CD8-positive, alpha-beta memory T cell (primary cell): ENCODE results near the gene DMRTC2. TPM values are rescaled to one million over a fixed set of nuclear protein-coding genes. Genes with fewer than 3 reads are reported as not detected.
A peak's percentile ranks its signal among the peaks of the same experiment; 100 is the strongest.

Experiments
- CTCF ChIA-PET: fragments of 350-600 bp; sonication (Branson Sonifier 250); formaldehyde crosslinking; loops from one replicate; lab custom pipeline; 2021; ENCODE audit warnings: antibody characterized with exemption; lab: Charles Lee
- POLR2A ChIA-PET: fragments of 350-600 bp; sonication (Branson Sonifier 250); formaldehyde crosslinking; loops from one replicate; lab custom pipeline; 2021; ENCODE audit warnings: antibody characterized with exemption; lab: Charles Lee
- DNase-seq, 5 donors: peaks; one replicate each; pipeline versions ENCODE4 v3.0.0 to v3.0.0-alpha.2; 2020 to 2022; ENCODE audit warnings: mixed read lengths in 1 of 5
- H3K27ac ChIP-seq: one replicate; pipeline ENCODE4 v1.7.0; 2013; ENCODE audit warnings: low read depth, mild to moderate bottlenecking, low read length, moderate library complexity
- H3K27me3 ChIP-seq: 2 replicates; pipeline ENCODE4 v1.7.0; 2013; ENCODE audit warnings: low read length, mild to moderate bottlenecking; ENCODE audit not compliant: insufficient read depth, poor library complexity, severe bottlenecking
- H3K36me3 ChIP-seq: 2 replicates; pipeline ENCODE4 v1.7.0; 2013; ENCODE audit warnings: mild to moderate bottlenecking, low read length, moderate library complexity; ENCODE audit not compliant: insufficient read depth
- H3K4me1 ChIP-seq: 2 replicates; pipeline ENCODE4 v1.7.0; 2013; ENCODE audit warnings: mild to moderate bottlenecking, low read length, moderate library complexity; ENCODE audit not compliant: insufficient read depth
- H3K4me3 ChIP-seq: 2 replicates; pipeline ENCODE4 v1.7.0; 2013; ENCODE audit warnings: mild to moderate bottlenecking, low read length
- H3K9me3 ChIP-seq: 2 replicates; pipeline ENCODE4 v1.7.0; 2013; ENCODE audit warnings: mild to moderate bottlenecking, low read length
- H3K27ac Mint-ChIP-seq, 8 donors: one replicate each; pipeline ENCODE4 v1.8.0; 2020 to 2021; ENCODE audit warnings: mixed read lengths in 8 of 8, mild to moderate bottlenecking in 6 of 8, inconsistent platforms in 3 of 8, moderate library complexity in 3 of 8
- H3K27me3 Mint-ChIP-seq, 2 donors: one replicate each; pipeline ENCODE4 v1.8.0; 2020 to 2021; ENCODE audit warnings: mixed read lengths in 2 of 2, mild to moderate bottlenecking in 1 of 2, moderate library complexity in 1 of 2
- H3K36me3 Mint-ChIP-seq, 3 donors: one replicate each; pipeline ENCODE4 v1.8.0; 2020 to 2021; ENCODE audit warnings: mixed read lengths in 3 of 3, inconsistent platforms in 1 of 3, mild to moderate bottlenecking in 1 of 3
- H3K4me1 Mint-ChIP-seq, 3 donors: one replicate each; pipeline ENCODE4 v1.8.0; 2020 to 2021; ENCODE audit warnings: mixed read lengths in 3 of 3, inconsistent platforms in 1 of 3, mild to moderate bottlenecking in 1 of 3
- H3K4me3 Mint-ChIP-seq, 7 donors: one replicate each; pipeline ENCODE4 v1.8.0; 2020 to 2021; ENCODE audit warnings: mixed read lengths in 7 of 7, mild to moderate bottlenecking in 6 of 7, moderate library complexity in 4 of 7, inconsistent platforms in 2 of 7
- H3K9me3 Mint-ChIP-seq, 5 donors: one replicate each; pipeline ENCODE4 v1.8.0; 2020 to 2022; ENCODE audit warnings: mixed read lengths in 5 of 5, mild to moderate bottlenecking in 3 of 5, moderate library complexity in 2 of 5, inconsistent platforms in 1 of 5
- polyA plus RNA-seq: library from polyadenylated mRNA; unstranded; fragments of 300-500 nt; fragmentation: Illumina TruSeq; gene quantifications from one replicate; pipeline ENCODE4 v1.2.3, GENCODE V29; 2021
- total RNA-seq, 2 experiments: library from RNA; stranded (reverse); gene quantifications; one replicate each; pipeline ENCODE4 v1.2.3, GENCODE V29; 2021

Gene DMRTC2
- total and polyA plus RNA-seq, 3 experiments from 2014 or later: not detected

- H3K4me1 ChIP-seq: peaks cover 89% of the 10 kb centered on the region
- no peaks in the 10 kb centered on the region for H3K9me3 ChIP-seq
- peak overlapping the region; percentile 49 for H3K4me3 ChIP-seq
- peak overlapping the region; percentile 82 for H3K27ac ChIP-seq
- no peak for DNase-seq
- Mint-ChIP-seq H3K27ac (peak overlapping the region; percentile 93 to 100 (median 98)), H3K36me3 (peaks cover 0 to 3% (median 0%) of the 10 kb centered on the region in 3 donors), H3K4me1 (peaks cover 56 to 84% (median 62%) of the 10 kb centered on the region in 3 donors), H3K27me3 (no peaks in the 10 kb centered on the region), H3K4me3 (peak overlapping the region in 4 of 7 donors; percentile 50 to 79 (median 68)), H3K9me3 (no peaks in the 10 kb centered on the region)
- H3K36me3 ChIP-seq: no peaks in the 10 kb centered on the region
- POLR2A ChIA-PET: interaction anchor here (8.6 kb wide), 1 partner anchor 10 kb away, joined by 190 read pairs; the partner anchor contains the start of gene ARHGEF1
- H3K27me3 ChIP-seq: no peaks in the 10 kb centered on the region
- CTCF ChIA-PET: interaction anchor here (1.9 to 16.3 kb wide), 2 partner anchors 9 to 67 kb away, joined by 6 to 227 read pairs; partner anchors contain the start of gene ARHGEF1
Observed at GRCh38 chr19:41877916-41878905, 33.4 kb downstream of the DMRTC2 start.

GRCh38 chr19:41879080-41879479 is 34.2 kb downstream of the DMRTC2 start:
- POLR2A ChIA-PET: no interaction called here
- Histone ChIP-seq H3K27ac (no peak overlapping the region), H3K9me3 (no peaks in the 10 kb centered on the region), H3K27me3 (no peaks in the 10 kb centered on the region), H3K4me1 (peaks cover 81% of the 10 kb centered on the region), H3K4me3 (no peak overlapping the region), H3K36me3 (no peaks in the 10 kb centered on the region)
- peaks cover 53 to 75% (median 59%) of the 10 kb centered on the region in 3 donors for H3K4me1 Mint-ChIP-seq
- H3K36me3 Mint-ChIP-seq: peaks cover 0 to 11% (median 0%) of the 10 kb centered on the region in 3 donors
- CTCF ChIA-PET: no interaction called here
- H3K9me3 Mint-ChIP-seq: no peaks in the 10 kb centered on the region
- no peak for DNase-seq
- H3K4me3 Mint-ChIP-seq: peak overlapping the region in 1 of 7 donors; percentile 41
- H3K27ac Mint-ChIP-seq: peak overlapping the region in 7 of 8 donors; percentile 57 to 100 (median 82)
- no peaks in the 10 kb centered on the region for H3K27me3 Mint-ChIP-seq

- DNase-seq: no peak
- CTCF ChIA-PET: interaction anchor here (1.1 kb wide), 1 partner anchor 20 kb away, joined by 4 read pairs; the partner anchor contains the start of gene RPS19
- Histone ChIP-seq H3K4me3 (no peak overlapping the region), H3K27ac (no peak overlapping the region), H3K9me3 (no peaks in the 10 kb centered on the region), H3K27me3 (no peaks in the 10 kb centered on the region), H3K36me3 (no peaks in the 10 kb centered on the region), H3K4me1 (peaks cover 76% of the 10 kb centered on the region)
- POLR2A ChIA-PET: interaction anchor here (0.6 kb wide), 1 partner anchor 90 kb away, joined by 3 read pairs; no protein-coding TSS in a partner anchor
- no peaks in the 10 kb centered on the region for H3K27me3 Mint-ChIP-seq
- H3K27ac Mint-ChIP-seq: peak overlapping the region; percentile 68 to 99 (median 87)
- peaks cover 0 to 18% (median 0%) of the 10 kb centered on the region in 3 donors for H3K36me3 Mint-ChIP-seq
- peak overlapping the region in 4 of 7 donors; percentile 47 to 84 (median 68) for H3K4me3 Mint-ChIP-seq
- H3K4me1 Mint-ChIP-seq: peaks cover 50 to 72% (median 58%) of the 10 kb centered on the region in 3 donors
- no peaks in the 10 kb centered on the region for H3K9me3 Mint-ChIP-seq
Observed at GRCh38 chr19:41879670-41880328, 35.0 kb downstream of the DMRTC2 start.

GRCh38 chr19:41880329-41880708 is 35.5 kb downstream of the DMRTC2 start:
- H3K27me3 ChIP-seq: no peaks in the 10 kb centered on the region
- CTCF ChIA-PET: interaction anchor here (1.1 to 13.0 kb wide), 2 partner anchors 10 to 21 kb away, joined by 4 to 227 read pairs; partner anchors contain the start of genes CD79A and RPS19
- H3K9me3 Mint-ChIP-seq: no peaks in the 10 kb centered on the region
- H3K27ac ChIP-seq: no peak overlapping the region
- H3K9me3 ChIP-seq: no peaks in the 10 kb centered on the region
- peak overlapping the region; percentile 68 to 99 (median 91) for H3K27ac Mint-ChIP-seq
- peaks cover 0 to 23% (median 1%) of the 10 kb centered on the region in 3 donors for H3K36me3 Mint-ChIP-seq
- H3K4me1 ChIP-seq: peaks cover 74% of the 10 kb centered on the region
- no peaks in the 10 kb centered on the region for H3K36me3 ChIP-seq
- H3K27me3 Mint-ChIP-seq: no peaks in the 10 kb centered on the region
- H3K4me1 Mint-ChIP-seq: peaks cover 53 to 74% (median 60%) of the 10 kb centered on the region in 3 donors
- H3K4me3 Mint-ChIP-seq: peak overlapping the region in 4 of 7 donors; percentile 47 to 84 (median 68)
- H3K4me3 ChIP-seq: no peak overlapping the region
- DNase-seq: no peak
- POLR2A ChIA-PET: interaction anchor here (0.6 kb wide), 1 partner anchor 91 kb away, joined by 3 read pairs; no protein-coding TSS in a partner anchor

GRCh38 chr19:41882568-41883462 is 38.0 kb downstream of the DMRTC2 start, which contains the start of gene ARHGEF1:
TSS of gene ARHGEF1 (plus strand) at chr19:41883184. CDS start at chr19:41888083, 4,899 bp downstream.
- peak within 1 kb of the TSS; percentile 92 to 99 (median 97) for H3K4me3 Mint-ChIP-seq
- H3K36me3 Mint-ChIP-seq: peaks cover 4 to 43% (median 4%) of the 10 kb centered on the region in 3 donors
- POLR2A ChIA-PET: interaction anchor here (0.9 to 10.3 kb wide), 7 partner anchors 9 to 63 kb away, joined by 3 to 190 read pairs (median 6); partner anchors contain the start of genes CD79A and RPS19
- H3K9me3 Mint-ChIP-seq: no peaks in the 10 kb centered on the region
- DNase-seq: peak; percentile 52 to 74 (median 56)
- H3K27ac Mint-ChIP-seq: peak within 1 kb of the TSS; percentile 92 to 99 (median 98)
- peak within 1 kb of the TSS; percentile 90 for H3K27ac ChIP-seq
- peaks cover 62% of the 10 kb centered on the region for H3K4me1 ChIP-seq
- H3K27me3 Mint-ChIP-seq: peaks cover 0 to 2% of the 10 kb centered on the region in 2 donors
- no peaks in the 10 kb centered on the region for H3K27me3 ChIP-seq
- H3K4me3 ChIP-seq: peak within 1 kb of the TSS; percentile 100
- peaks cover 4% of the 10 kb centered on the region for H3K36me3 ChIP-seq
- H3K9me3 ChIP-seq: no peaks in the 10 kb centered on the region
- peaks cover 43 to 65% (median 55%) of the 10 kb centered on the region in 3 donors for H3K4me1 Mint-ChIP-seq
- CTCF ChIA-PET: interaction anchor here (8.9 to 13.0 kb wide), 2 partner anchors 13 to 23 kb away, joined by 85 to 227 read pairs; partner anchors contain the start of genes CD79A and RPS19

- peak overlapping the region; percentile 100 for H3K4me3 ChIP-seq
- Mint-ChIP-seq H3K27me3 (peaks cover 0 to 2% of the 10 kb centered on the region in 2 donors), H3K4me3 (peak overlapping the region; percentile 85 to 99 (median 94)), H3K4me1 (peaks cover 48 to 65% (median 54%) of the 10 kb centered on the region in 3 donors), H3K27ac (peak overlapping the region; percentile 91 to 98 (median 97)), H3K9me3 (no peaks in the 10 kb centered on the region), H3K36me3 (peaks cover 7 to 49% (median 8%) of the 10 kb centered on the region in 3 donors)
- ChIA-PET CTCF (interaction anchor here (0.8 to 13.0 kb wide), 5 partner anchors 13 to 68 kb away, joined by 3 to 227 read pairs (median 5); partner anchors contain the start of genes CD79A and RPS19), POLR2A (interaction anchor here (0.9 to 10.3 kb wide), 5 partner anchors 10 to 62 kb away, joined by 3 to 190 read pairs (median 6); partner anchors contain the start of genes CD79A and RPS19)
- no peaks in the 10 kb centered on the region for H3K27me3 ChIP-seq
- H3K36me3 ChIP-seq: peaks cover 4% of the 10 kb centered on the region
- peaks cover 62% of the 10 kb centered on the region for H3K4me1 ChIP-seq
- H3K27ac ChIP-seq: peak overlapping the region; percentile 90
- DNase-seq: no peak
- H3K9me3 ChIP-seq: no peaks in the 10 kb centered on the region
Observed at GRCh38 chr19:41883463-41883820, 38.6 kb downstream of the DMRTC2 start.
